ENCODE data around the gene RHBDL1. TPM values are rescaled to one million over a fixed set of nuclear protein-coding genes. Genes with fewer than 3 reads are reported as not detected.

The RHBDL1 gene
- total RNA-seq, 1 experiment from 2014 or later = 12.7 TPM

DNA sequence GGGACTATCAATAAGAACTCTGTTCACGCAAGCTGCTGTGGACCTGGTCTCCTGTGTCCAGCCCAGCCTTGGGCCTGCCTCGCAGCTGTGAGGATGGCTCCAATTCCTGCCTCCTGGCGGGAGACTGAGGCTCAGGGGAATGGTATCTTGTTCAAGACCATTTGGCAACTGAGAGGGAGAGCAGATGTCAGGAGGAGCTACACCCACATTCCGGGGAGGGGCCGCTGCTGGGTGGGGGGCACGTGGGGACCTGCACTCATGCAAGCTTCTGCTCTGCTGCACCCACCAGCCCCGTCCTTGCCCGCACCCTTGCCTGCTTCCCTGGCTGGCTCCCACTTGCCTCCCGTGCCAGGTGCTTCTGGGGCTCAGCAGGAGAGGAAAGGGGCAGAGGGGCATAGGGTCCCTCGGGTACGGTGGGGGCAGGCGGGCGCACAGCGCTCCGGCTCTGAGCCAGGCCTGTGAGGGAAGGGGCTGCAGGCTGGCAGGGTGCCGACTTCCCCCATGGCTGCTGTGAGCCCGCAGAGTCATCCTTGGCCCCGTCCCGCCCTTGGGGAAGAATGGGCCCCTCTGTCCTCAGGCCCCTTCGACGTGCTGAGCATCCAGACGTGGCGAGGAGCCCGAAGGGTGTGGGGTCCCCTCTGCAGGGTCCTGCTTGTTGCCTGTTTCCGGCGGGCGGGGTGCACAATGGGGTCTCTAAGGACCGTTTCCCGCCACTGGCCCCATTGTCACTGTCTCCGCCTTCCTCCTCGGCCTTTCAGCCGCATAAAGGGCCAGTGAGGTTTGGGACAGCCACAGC lies 42.2 kb downstream of the RHBDL1 start:
- H3K9me2 ChIP-seq (ENCODE audit: insufficient read depth) = no peaks in the 10 kb centered on the region
- TF ChIP-seq SRF (IDR thresholded peaks at IDR 0.05; ENCODE audit: low read depth) = no peak
- TF ChIP-seq, protein P1, sequence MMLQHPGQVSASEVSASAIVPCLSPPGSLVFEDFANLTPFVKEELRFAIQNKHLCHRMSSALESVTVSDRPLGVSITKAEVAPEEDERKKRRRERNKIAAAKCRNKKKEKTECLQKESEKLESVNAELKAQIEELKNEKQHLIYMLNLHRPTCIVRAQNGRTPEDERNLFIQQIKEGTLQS (IDR thresholded peaks at IDR 0.05) = no peak
- peaks cover 25% of the 10 kb centered on the region for H3K79me2 ChIP-seq (ENCODE audit: insufficient read depth, low read length)
- no peaks in the 10 kb centered on the region for H3K9me3 ChIP-seq (ENCODE audit: control insufficient read depth in 1 of 2, insufficient read depth in 1 of 2, low read depth in 1 of 2, low read length in 2 of 2)
- no peak overlapping the region for H3K9ac ChIP-seq (ENCODE audit: low read length)
- RAD21 ChIA-PET (ENCODE audit: low non-redundant PET in 1 of 2, low total read pairs in 2 of 2, uncharacterized antibody in 2 of 2, unreplicated experiment in 2 of 2) = no interaction called here
- peaks cover 37 to 74% of the 10 kb centered on the region in 2 experiments for H3K4me1 ChIP-seq (ENCODE audit: control insufficient read depth in 1 of 2, insufficient read depth in 2 of 2, low read length in 2 of 2)
- DNase-seq (ENCODE audit: low read depth, low spot score) (no peak), ATAC-seq (no peak)
- no peaks in the 10 kb centered on the region for H3K36me3 ChIP-seq (ENCODE audit: control insufficient read depth in 1 of 2, insufficient read depth in 2 of 2, low read length in 2 of 2)
- POLR2A ChIA-PET = no interaction called here
- CTCF ChIA-PET = no interaction called here
- H3K27ac ChIP-seq (ENCODE audit: low read depth, low read length) = no peak overlapping the region; the same call in 1 of the 2 replicates
- no peaks in the 10 kb centered on the region for H3K27me3 ChIP-seq (ENCODE audit: insufficient read depth, low read length)
- no peak overlapping the region for H3K4me3 ChIP-seq (replicated peaks in 1 of 2; ENCODE audit: low read depth in 1 of 2, low read length in 2 of 2)
- peaks cover 3% of the 10 kb centered on the region; the same call in 1 of the 2 replicates for H4K20me1 ChIP-seq (ENCODE audit: insufficient read depth)
- intact Hi-C loops (cut with micrococcal nuclease) = no loop called here
- no peak overlapping the region for H3K4me2 ChIP-seq (ENCODE audit: low read length)
- H2AFZ ChIP-seq (ENCODE audit: low read depth, low read length, poor library complexity, severe bottlenecking) = no peak overlapping the region
- no TSS peak for BruUV-seq (replicated peaks)

GRCh38 chr16:718389-718788 lies 42.9 kb downstream of the RHBDL1 start:
- Histone ChIP-seq H3K9me2 (ENCODE audit: insufficient read depth) (no peaks in the 10 kb centered on the region), H3K9me3 (ENCODE audit: control insufficient read depth in 1 of 2, insufficient read depth in 1 of 2, low read depth in 1 of 2, low read length in 2 of 2) (no peaks in the 10 kb centered on the region), H4K20me1 (ENCODE audit: insufficient read depth) (peaks cover 3% of the 10 kb centered on the region; the same call in 1 of the 2 replicates), H3K27ac (ENCODE audit: low read depth, low read length) (peak overlapping the region; percentile 100; the same call in 1 of the 2 replicates), H3K27me3 (ENCODE audit: insufficient read depth, low read length) (no peaks in the 10 kb centered on the region), H2AFZ (ENCODE audit: low read depth, low read length, poor library complexity, severe bottlenecking) (no peak overlapping the region), H3K4me2 (ENCODE audit: low read length) (peak overlapping the region; percentile 80), H3K36me3 (ENCODE audit: control insufficient read depth in 1 of 2, insufficient read depth in 2 of 2, low read length in 2 of 2) (no peaks in the 10 kb centered on the region), H3K79me2 (ENCODE audit: insufficient read depth, low read length) (peaks cover 25% of the 10 kb centered on the region), H3K4me3 (replicated peaks in 1 of 2; ENCODE audit: low read depth in 1 of 2, low read length in 2 of 2) (no peak overlapping the region), H3K4me1 (ENCODE audit: control insufficient read depth in 1 of 2, insufficient read depth in 2 of 2, low read length in 2 of 2) (peaks cover 36 to 78% of the 10 kb centered on the region in 2 experiments), H3K9ac (ENCODE audit: low read length) (no peak overlapping the region)
- TF ChIP-seq ELF1 (IDR thresholded peaks at IDR 0.05; ENCODE audit: borderline replicate concordance, low read depth) (no peak), RAD21 (IDR thresholded peaks at IDR 0.05; ENCODE audit: low read depth) (no peak), CEBPB (IDR thresholded peaks at IDR 0.05; ENCODE audit: low read depth) (no peak), EZH2phosphoT487 (IDR thresholded peaks at IDR 0.05; ENCODE audit: borderline replicate concordance) (no peak), ZFX (IDR thresholded peaks at IDR 0.05) (no peak), POLR2AphosphoS5 (IDR thresholded peaks at IDR 0.05; ENCODE audit: low read depth, low read length) (peak; percentile 38; the same call in 1 of the 2 replicates)
- TF ChIP-seq, protein P2, sequence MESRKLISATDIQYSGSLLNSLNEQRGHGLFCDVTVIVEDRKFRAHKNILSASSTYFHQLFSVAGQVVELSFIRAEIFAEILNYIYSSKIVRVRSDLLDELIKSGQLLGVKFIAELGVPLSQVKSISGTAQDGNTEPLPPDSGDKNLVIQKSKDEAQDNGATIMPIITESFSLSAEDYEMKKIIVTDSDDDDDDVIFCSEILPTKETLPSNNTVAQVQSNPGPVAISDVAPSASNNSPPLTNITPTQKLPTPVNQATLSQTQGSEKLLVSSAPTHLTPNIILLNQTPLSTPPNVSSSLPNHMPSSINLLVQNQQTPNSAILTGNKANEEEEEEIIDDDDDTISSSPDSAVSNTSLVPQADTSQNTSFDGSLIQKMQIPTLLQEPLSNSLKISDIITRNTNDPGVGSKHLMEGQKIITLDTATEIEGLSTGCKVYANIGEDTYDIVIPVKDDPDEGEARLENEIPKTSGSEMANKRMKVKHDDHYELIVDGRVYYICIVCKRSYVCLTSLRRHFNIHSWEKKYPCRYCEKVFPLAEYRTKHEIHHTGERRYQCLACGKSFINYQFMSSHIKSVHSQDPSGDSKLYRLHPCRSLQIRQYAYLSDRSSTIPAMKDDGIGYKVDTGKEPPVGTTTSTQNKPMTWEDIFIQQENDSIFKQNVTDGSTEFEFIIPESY (IDR thresholded peaks at IDR 0.05; ENCODE audit: extremely low read depth, insufficient replicate concordance, low read length) = no peak
- BruUV-seq (replicated peaks) = no TSS peak
- ChIA-PET CTCF (interaction anchor here (1.8 kb wide), 1 partner anchor 70 kb away, joined by 6 read pairs; the partner anchor contains the start of genes CHTF18 and RPUSD1), RAD21 (ENCODE audit: low non-redundant PET in 1 of 2, low total read pairs in 2 of 2, uncharacterized antibody in 2 of 2, unreplicated experiment in 2 of 2) (no interaction called here), POLR2A (no interaction called here)
- DNase-seq (ENCODE audit: low read depth, low spot score) = no peak
- no peak for ATAC-seq
- intact Hi-C loops (cut with micrococcal nuclease) = no loop called here

All from HCT116 (cell line).